Thyroid gland (tissue), 4 donors: ENCODE measurements around the gene NAT10.

Source experiments
- POLR2A ChIP-seq, 2 donors: fragments of 450-650 bp; IDR thresholded peaks; one replicate each; pipeline ENCODE4 v1.6.1; 2017; ENCODE audit warnings: antibody characterized with exemption in 2 of 2, mild to moderate bottlenecking in 2 of 2, moderate library complexity in 1 of 2
- TF ChIP-seq, protein P1 (sequence below), 6 experiments: fragments of 200-600 bp in 3 of 6; fragments of 450-650 bp in 3 of 6; sonication (generic) in 3 of 6; IDR thresholded peaks; one replicate each; pipeline ENCODE4 v1.5.1; 2016 to 2019; ENCODE audit warnings: antibody characterized with exemption in 6 of 6, mild to moderate bottlenecking in 2 of 6, inconsistent platforms in 1 of 6, moderate library complexity in 1 of 6

DNA sequence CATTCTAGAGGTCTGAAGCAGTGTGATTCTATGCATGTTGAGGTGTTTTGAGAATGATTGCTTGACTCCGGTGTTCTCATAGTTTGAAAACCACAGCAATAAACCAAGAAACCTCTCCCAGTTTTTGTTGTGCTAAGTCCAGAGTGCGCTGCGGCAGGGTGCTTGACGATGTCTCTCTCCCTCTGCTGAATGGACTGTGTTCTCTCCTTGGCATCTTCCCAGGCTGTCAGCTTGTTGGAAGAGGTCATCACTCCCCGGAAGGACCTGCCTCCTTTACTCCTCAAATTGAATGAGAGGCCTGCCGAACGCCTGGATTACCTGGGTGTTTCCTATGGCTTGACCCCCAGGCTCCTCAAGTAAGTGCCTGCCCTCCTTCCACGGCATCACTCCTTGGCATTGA, 31.0 kb downstream of the NAT10 start:
- TF ChIP-seq, protein P1, sequence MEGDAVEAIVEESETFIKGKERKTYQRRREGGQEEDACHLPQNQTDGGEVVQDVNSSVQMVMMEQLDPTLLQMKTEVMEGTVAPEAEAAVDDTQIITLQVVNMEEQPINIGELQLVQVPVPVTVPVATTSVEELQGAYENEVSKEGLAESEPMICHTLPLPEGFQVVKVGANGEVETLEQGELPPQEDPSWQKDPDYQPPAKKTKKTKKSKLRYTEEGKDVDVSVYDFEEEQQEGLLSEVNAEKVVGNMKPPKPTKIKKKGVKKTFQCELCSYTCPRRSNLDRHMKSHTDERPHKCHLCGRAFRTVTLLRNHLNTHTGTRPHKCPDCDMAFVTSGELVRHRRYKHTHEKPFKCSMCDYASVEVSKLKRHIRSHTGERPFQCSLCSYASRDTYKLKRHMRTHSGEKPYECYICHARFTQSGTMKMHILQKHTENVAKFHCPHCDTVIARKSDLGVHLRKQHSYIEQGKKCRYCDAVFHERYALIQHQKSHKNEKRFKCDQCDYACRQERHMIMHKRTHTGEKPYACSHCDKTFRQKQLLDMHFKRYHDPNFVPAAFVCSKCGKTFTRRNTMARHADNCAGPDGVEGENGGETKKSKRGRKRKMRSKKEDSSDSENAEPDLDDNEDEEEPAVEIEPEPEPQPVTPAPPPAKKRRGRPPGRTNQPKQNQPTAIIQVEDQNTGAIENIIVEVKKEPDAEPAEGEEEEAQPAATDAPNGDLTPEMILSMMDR (IDR thresholded peaks at IDR 0.05), result no peak
- TF ChIP-seq POLR2A (IDR thresholded peaks at IDR 0.05), result no peak
